ENCODE data around the gene SLC26A5.

- no peak for TF ChIP-seq CTCF (IDR thresholded peaks at IDR 0.05)
- no peak for TF ChIP-seq POLR2A (IDR thresholded peaks at IDR 0.05)
Measured at GRCh38 chr7:103474956-103475355, 28.9 kb upstream of the SLC26A5 start.

Measured in esophagus squamous epithelium (tissue), 4 donors.